ENCODE results near the gene TMPRSS6.
A peak's percentile ranks its signal among the peaks of the same experiment; 100 is the strongest.

Gene TMPRSS6

GRCh38 chr22:37050913-37051312 lies 58.6 kb downstream of the TMPRSS6 start:
- Mint-ChIP-seq H3K9me3 (no peaks in the 10 kb centered on the region), H3K27me3 (no peaks in the 10 kb centered on the region), H3K4me1 (peaks cover 20% of the 10 kb centered on the region), H3K27ac (no peak overlapping the region), H3K4me3 (peak overlapping the region in 1 of 2 donors; percentile 83)
- DNase-seq (no peak), ATAC-seq (no peak)

DNA sequence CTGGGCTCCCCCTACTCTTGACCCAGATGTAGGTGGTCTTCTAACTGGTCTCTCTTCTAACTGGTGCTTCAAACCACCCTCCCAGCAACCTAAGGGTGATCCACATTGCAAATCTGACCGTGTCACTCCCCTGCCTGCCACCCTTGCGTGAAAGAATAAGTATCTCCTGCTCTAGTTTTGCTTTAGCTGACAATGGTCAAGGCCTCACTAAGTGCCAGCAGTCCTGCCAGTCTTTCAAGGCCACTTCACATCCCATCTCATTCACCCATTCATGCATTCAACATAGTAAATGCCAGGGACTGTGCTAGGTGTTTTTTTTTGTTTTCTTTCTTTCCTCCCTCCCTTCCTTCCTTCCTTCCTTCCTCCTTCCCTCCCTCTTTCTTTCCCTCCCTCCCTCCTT lies 60.3 kb downstream of the TMPRSS6 start:
- Mint-ChIP-seq H3K27me3 (no peaks in the 10 kb centered on the region), H3K4me3 (no peak overlapping the region), H3K4me1 (peaks cover 34% of the 10 kb centered on the region), H3K27ac (peak overlapping the region in 1 of 2 donors; percentile 21), H3K9me3 (no peaks in the 10 kb centered on the region)
- ATAC-seq = no peak
- no peak for DNase-seq

DNA sequence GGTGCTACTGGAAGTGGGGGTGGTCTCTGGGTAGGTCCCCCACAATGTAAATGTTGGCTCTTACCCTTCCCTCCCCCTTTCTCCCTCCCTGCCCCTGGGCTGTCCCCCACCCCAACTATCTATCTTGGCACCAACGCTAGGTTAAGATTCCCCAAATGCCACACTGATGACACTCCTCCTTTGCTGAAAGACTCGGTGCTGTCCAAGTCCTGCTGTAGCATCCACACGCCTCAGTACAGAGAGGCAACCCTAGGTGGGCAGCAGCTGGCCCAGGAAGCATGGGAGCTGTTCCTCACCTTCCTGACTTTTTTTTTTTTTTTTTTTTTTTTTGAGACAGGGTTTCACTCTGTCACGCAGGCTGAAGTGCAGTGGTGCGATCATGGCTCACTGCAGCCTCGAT lies 61.4 kb downstream of the TMPRSS6 start:
- no peak for DNase-seq
- Mint-ChIP-seq H3K4me3 (no peak overlapping the region), H3K9me3 (no peaks in the 10 kb centered on the region), H3K27me3 (peaks cover 7% of the 10 kb centered on the region), H3K27ac (no peak overlapping the region), H3K4me1 (peaks cover 33% of the 10 kb centered on the region)
- ATAC-seq = no peak

DNA sequence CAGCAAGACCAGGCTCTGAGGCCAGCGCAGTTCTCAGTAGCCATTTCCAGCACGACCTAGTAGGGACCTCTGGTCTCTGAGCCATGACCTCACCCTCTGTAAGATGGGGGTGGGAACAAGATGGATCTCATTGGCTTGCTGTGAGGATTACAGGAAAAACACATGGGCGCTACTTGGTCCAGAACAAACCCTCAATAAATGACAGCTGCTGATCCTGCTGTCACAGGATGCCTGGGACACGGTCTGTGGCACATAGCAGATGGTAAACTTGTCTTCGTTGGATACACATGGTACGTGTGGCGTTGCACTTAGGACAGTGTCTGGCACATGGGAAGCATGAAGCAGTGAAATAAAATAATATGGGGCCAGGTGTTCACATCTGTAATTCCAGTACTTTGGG lies 62.5 kb downstream of the TMPRSS6 start:
- H3K4me3 Mint-ChIP-seq = no peak overlapping the region
- DNase-seq = no peak
- H3K4me1 Mint-ChIP-seq = peaks cover 22% of the 10 kb centered on the region
- ATAC-seq = no peak
- H3K27ac Mint-ChIP-seq = no peak overlapping the region
- H3K27me3 Mint-ChIP-seq = peaks cover 14% of the 10 kb centered on the region
- H3K9me3 Mint-ChIP-seq = no peaks in the 10 kb centered on the region

DNA sequence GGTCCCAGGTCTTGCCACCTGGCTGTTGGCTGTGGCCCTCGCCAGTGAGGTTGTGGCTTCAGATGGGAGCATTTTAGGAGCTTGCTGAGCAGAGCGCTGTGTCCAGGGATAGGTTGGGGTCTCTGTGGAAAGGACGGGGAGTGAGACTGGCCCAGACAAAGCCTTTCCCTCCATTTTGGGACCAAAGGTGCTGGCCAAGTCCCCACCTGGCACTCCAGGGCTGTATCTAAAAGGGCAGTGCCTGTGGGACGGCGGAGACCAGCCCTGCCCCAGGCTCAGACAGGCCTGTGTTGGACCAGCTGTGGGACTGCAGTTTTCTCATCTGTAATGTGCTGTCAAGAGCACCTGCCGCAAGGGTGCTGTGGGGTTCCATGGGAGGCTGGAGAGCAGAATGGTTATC lies 62.9 kb downstream of the TMPRSS6 start:
- Mint-ChIP-seq H3K27me3 (peaks cover 14% of the 10 kb centered on the region), H3K27ac (no peak overlapping the region), H3K9me3 (no peaks in the 10 kb centered on the region), H3K4me1 (peaks cover 25% of the 10 kb centered on the region), H3K4me3 (no peak overlapping the region)
- no peak for DNase-seq
- no peak for ATAC-seq

DNA sequence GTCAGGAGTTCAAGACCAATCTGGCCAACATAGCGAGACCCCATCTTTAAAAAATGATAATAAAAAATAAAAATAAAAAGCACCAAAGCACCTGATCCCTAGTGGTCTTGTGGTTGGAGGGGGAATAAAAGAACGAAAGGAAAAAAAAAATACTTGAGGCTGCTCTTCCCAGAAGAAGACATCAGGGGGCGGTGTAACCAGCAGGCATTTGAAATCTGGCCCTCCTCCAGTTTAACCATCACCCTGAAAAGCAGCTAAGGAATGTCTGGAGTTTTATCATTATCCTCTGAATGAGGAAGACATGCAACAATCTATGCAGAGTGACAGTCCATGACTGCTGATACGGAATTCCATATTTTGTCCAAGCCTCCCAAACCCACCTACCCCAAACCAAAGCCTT lies 63.6 kb downstream of the TMPRSS6 start:
- Mint-ChIP-seq H3K9me3 (no peaks in the 10 kb centered on the region), H3K27me3 (peaks cover 14% of the 10 kb centered on the region), H3K4me1 (peaks cover 31% of the 10 kb centered on the region), H3K4me3 (no peak overlapping the region), H3K27ac (no peak overlapping the region)
- no peak for ATAC-seq
- DNase-seq = no peak

DNA sequence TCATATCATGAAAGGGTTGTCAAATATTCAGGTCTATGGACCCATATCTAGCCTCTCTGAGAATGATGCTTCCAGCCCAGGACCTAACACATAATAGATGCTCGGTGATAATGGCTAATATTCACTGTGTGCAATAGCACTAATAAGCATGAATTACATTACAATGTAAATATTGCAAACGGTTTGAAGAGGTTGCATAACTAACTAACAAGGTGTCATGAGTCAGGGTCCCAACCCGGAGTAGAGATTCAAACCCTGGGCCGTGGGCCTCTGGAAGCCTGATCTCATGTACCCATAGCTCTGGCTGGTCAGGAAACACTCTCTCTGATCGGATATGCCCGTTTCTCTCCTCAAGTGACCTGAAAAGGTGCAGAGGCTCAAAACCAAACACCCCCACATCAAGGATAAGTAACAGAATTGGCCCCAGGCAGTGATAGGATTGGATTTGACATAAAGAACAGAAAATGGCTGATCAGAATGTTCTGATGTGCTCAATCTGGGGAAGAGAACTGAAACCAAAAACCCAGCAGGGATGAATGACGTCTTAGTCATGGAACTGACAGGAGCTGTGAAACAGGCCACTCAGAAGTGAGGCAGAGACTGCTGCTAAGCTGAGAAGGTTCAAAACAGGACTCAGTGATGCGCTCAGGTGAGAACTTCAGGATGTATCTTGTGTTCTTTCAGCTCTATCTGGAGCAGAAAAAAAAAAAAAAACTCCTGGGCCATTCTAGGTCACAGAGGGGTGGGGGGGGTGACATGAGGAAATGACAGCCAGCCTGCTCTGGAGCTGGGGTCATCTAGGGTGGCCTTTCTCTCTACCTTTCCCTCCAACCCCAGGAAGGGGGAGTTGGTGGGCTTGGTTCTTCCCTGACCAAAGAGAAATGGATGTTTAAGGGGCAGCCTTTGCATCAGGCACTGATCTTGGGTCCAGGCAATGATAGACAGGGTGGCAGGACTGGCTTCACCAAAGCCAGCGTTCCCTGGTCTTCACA lies 64.6 kb downstream of the TMPRSS6 start:
- ATAC-seq = peak; percentile 38
- Mint-ChIP-seq H3K4me1 (peaks cover 36% of the 10 kb centered on the region), H3K27ac (peak overlapping the region in 1 of 2 donors; percentile 6), H3K9me3 (no peaks in the 10 kb centered on the region), H3K4me3 (no peak overlapping the region), H3K27me3 (peaks cover 14% of the 10 kb centered on the region)
- no peak for DNase-seq

DNA sequence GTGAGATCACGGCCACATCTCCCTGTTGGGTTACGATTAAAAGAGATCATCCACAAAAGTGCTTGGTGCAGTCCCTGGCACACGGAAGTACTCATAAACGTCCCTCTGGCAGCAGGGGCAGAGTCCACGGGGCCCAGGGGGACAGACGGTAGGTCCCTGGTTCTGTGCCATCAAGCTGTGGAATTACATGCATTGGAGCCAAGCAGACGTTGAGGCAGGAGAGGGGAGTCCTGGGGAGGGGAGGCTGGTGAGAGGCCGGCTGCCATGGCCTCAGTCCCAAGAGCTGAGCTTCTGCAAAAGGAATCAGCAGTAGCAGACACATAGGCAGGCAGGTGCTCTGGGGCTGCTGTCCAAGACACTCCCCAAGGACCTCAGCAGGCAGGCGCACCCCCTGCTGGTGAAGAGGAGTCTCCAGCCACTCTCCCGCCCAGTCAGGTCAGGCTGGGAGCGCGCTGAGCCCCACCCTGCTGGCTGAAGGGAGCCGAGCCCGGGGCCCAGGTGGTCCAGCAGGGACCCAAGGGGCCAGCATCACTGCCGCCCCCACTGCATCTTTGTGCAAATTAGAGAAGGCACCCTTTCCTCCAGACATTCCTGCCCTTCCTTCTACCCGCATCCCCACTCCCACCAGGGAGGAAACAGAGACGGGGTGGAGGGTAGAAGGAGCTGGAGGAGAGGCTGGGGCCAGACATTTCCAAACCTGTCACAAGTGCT lies 65.5 kb downstream of the TMPRSS6 start:
- no peaks in the 10 kb centered on the region for H3K9me3 Mint-ChIP-seq
- H3K4me1 Mint-ChIP-seq = peaks cover 36% of the 10 kb centered on the region
- peak; percentile 92 for ATAC-seq
- H3K27me3 Mint-ChIP-seq = peaks cover 14% of the 10 kb centered on the region
- H3K27ac Mint-ChIP-seq = peak overlapping the region in 1 of 2 donors; percentile 59
- peak; percentile 52 to 56 for DNase-seq
- H3K4me3 Mint-ChIP-seq = no peak overlapping the region

GRCh38 chr22:37043209-37043827 lies 66.2 kb downstream of the TMPRSS6 start:
- Mint-ChIP-seq H3K27ac (peak overlapping the region in 1 of 2 donors; percentile 59), H3K9me3 (no peaks in the 10 kb centered on the region), H3K4me3 (no peak overlapping the region), H3K4me1 (peaks cover 36% of the 10 kb centered on the region), H3K27me3 (peaks cover 14% of the 10 kb centered on the region)
- DNase-seq (no peak), ATAC-seq (no peak)

- DNase-seq (no peak), ATAC-seq (no peak)
- H3K27me3 Mint-ChIP-seq = peaks cover 22% of the 10 kb centered on the region
- no peak overlapping the region for H3K27ac Mint-ChIP-seq
- no peaks in the 10 kb centered on the region for H3K9me3 Mint-ChIP-seq
- H3K4me3 Mint-ChIP-seq = no peak overlapping the region
- peaks cover 19% of the 10 kb centered on the region for H3K4me1 Mint-ChIP-seq
Measured at GRCh38 chr22:37039466-37039865, 70.0 kb downstream of the TMPRSS6 start.

DNA sequence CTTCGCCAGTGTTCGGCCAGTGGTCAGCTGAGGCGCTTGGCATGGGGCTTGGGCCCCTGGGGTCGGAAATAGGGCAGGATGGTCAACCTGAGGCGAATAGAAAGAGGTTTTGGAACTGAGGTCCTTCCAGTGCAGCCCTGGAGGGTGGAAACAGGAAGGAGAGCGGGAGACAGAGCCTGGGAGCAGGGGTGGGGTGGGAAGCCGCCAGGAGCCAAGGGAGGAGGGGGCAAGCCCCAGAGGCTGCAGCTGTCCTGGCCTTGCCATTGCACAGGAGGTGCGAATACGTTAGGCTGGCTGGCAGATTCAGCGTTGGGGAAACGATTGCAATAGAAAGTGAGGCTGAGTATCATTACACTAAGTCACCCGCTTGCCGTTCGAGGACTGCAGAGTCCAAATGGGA lies 71.8 kb downstream of the TMPRSS6 start:
- H3K4me1 Mint-ChIP-seq = peaks cover 14% of the 10 kb centered on the region
- no peaks in the 10 kb centered on the region for H3K9me3 Mint-ChIP-seq
- peaks cover 16% of the 10 kb centered on the region for H3K27me3 Mint-ChIP-seq
- ATAC-seq (no peak), DNase-seq (no peak)
- H3K27ac Mint-ChIP-seq = no peak overlapping the region
- no peak overlapping the region for H3K4me3 Mint-ChIP-seq

DNA sequence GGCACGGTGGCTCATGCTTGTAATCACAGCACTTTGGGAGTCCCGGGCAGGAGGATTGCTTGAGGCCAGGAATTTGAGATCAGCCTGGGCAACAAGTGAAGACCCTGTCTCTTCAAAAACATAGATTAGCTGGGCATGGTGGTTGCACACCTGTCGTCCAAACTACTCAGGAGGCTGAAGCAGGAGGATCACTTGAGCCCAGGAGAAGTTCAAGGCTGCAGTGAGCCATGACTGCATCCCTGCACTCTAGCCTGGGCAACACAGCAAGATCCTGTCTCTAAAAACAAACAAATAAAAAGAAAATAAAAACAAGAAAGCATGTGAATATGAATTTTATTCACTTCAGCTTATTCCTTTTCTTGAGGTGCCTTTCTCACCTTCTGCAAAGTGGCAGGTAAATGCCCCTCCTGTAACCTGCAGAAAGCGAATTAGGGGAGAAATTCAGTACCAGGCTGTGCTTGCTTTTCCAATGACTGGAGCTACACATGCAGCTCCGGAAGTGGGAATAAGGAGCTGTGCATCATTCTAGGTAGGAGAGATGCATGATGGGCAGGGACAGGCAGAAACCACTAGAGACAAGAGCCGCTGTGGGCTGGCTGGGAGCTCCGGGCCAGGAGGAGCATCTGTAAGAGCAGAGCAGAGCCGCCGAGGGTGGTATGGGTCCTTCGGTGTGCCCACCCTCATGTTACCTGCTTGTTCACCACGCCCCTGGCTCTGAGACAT lies 72.7 kb downstream of the TMPRSS6 start:
- Mint-ChIP-seq H3K4me3 (no peak overlapping the region), H3K27ac (no peak overlapping the region), H3K4me1 (peaks cover 14% of the 10 kb centered on the region), H3K9me3 (no peaks in the 10 kb centered on the region), H3K27me3 (peaks cover 14% of the 10 kb centered on the region)
- no peak for DNase-seq
- ATAC-seq = no peak

GRCh38 chr22:37033605-37034430 lies 75.7 kb downstream of the TMPRSS6 start:
- DNase-seq (no peak), ATAC-seq (no peak)
- Mint-ChIP-seq H3K27me3 (peaks cover 20% of the 10 kb centered on the region), H3K9me3 (no peaks in the 10 kb centered on the region), H3K4me1 (no peaks in the 10 kb centered on the region), H3K27ac (no peak overlapping the region), H3K4me3 (no peak overlapping the region)

- H3K27me3 Mint-ChIP-seq = peaks cover 20% of the 10 kb centered on the region
- H3K27ac Mint-ChIP-seq = no peak overlapping the region
- ATAC-seq = no peak
- no peak for DNase-seq
- no peak overlapping the region for H3K4me3 Mint-ChIP-seq
- H3K9me3 Mint-ChIP-seq = no peaks in the 10 kb centered on the region
- H3K4me1 Mint-ChIP-seq = no peaks in the 10 kb centered on the region
Measured at GRCh38 chr22:37032535-37033460, 76.7 kb downstream of the TMPRSS6 start.
